CD4-positive, alpha-beta memory T cell (primary cell): ENCODE data around the gene CLIP2. TPM values are rescaled to one million over a fixed set of nuclear protein-coding genes. Genes with fewer than 3 reads are reported as not detected.

Experiments used
- CTCF ChIA-PET: fragments of 350-600 bp; sonication (Branson Sonifier 250); formaldehyde crosslinking; loops from one replicate; lab custom pipeline; 2021; ENCODE audit warnings: inconsistent platforms; ENCODE audit not compliant: partially characterized antibody; lab: Charles Lee
- POLR2A ChIA-PET: fragments of 350-600 bp; sonication (Branson Sonifier 250); formaldehyde crosslinking; loops from one replicate; lab custom pipeline; 2021; ENCODE audit not compliant: partially characterized antibody; lab: Charles Lee
- DNase-seq, 5 donors: peaks; one replicate each; pipeline versions ENCODE4 v3.0.0 to v3.0.0-alpha.2; 2020 to 2022; ENCODE audit warnings: mixed read lengths in 1 of 5
- H3K27ac ChIP-seq: one replicate; pipeline ENCODE4 v1.7.0; 2013; ENCODE audit warnings: low read depth, low read length
- H3K27me3 ChIP-seq: 2 replicates; pipeline ENCODE4 v1.7.0; 2013; ENCODE audit warnings: mild to moderate bottlenecking, low read length, moderate library complexity; ENCODE audit not compliant: insufficient read depth
- H3K36me3 ChIP-seq: 2 replicates; pipeline ENCODE4 v1.7.0; 2013; ENCODE audit warnings: mild to moderate bottlenecking, low read length, moderate library complexity; ENCODE audit not compliant: insufficient read depth
- H3K4me1 ChIP-seq: 2 replicates; pipeline ENCODE4 v1.7.0; 2013; ENCODE audit warnings: mild to moderate bottlenecking, low read length, moderate library complexity; ENCODE audit not compliant: insufficient read depth
- H3K4me3 ChIP-seq, 2 donors: one replicate each; pipeline ENCODE4 v1.7.0; 2013; ENCODE audit warnings: low read length in 2 of 2, mild to moderate bottlenecking in 1 of 2
- H3K9me3 ChIP-seq, 2 donors: one replicate each; pipeline ENCODE4 v1.7.0; 2013; ENCODE audit warnings: low read length in 2 of 2, control low read depth in 1 of 2; ENCODE audit not compliant: control insufficient read depth in 1 of 2
- H3K27ac Mint-ChIP-seq, 7 donors: one replicate each; pipeline ENCODE4 v1.8.0; 2020 to 2021; ENCODE audit warnings: mixed read lengths in 7 of 7, mild to moderate bottlenecking in 6 of 7, inconsistent platforms in 3 of 7, moderate library complexity in 3 of 7
- H3K27me3 Mint-ChIP-seq, 2 donors: one replicate each; pipeline ENCODE4 v1.8.0; 2020 to 2021; ENCODE audit warnings: mixed read lengths in 2 of 2
- H3K36me3 Mint-ChIP-seq, 2 donors: one replicate each; pipeline ENCODE4 v1.8.0; 2020 to 2021; ENCODE audit warnings: mixed read lengths in 2 of 2, inconsistent platforms in 1 of 2, mild to moderate bottlenecking in 1 of 2
- H3K4me1 Mint-ChIP-seq, 4 donors: one replicate each; pipeline ENCODE4 v1.8.0; 2020 to 2021; ENCODE audit warnings: mixed read lengths in 4 of 4, mild to moderate bottlenecking in 1 of 4
- H3K4me3 Mint-ChIP-seq, 8 donors: one replicate each; pipeline ENCODE4 v1.8.0; 2020 to 2021; ENCODE audit warnings: mixed read lengths in 8 of 8, mild to moderate bottlenecking in 7 of 8, moderate library complexity in 6 of 8, inconsistent platforms in 3 of 8
- H3K9me3 Mint-ChIP-seq, 8 donors: one replicate each; pipeline ENCODE4 v1.8.0; 2020 to 2021; ENCODE audit warnings: mixed read lengths in 8 of 8, mild to moderate bottlenecking in 5 of 8, inconsistent platforms in 3 of 8, moderate library complexity in 1 of 8
- intact Hi-C: fragments of 100-400 bp; cut with micrococcal nuclease; formaldehyde crosslinking; loops from one replicate; pipeline ENCODE4 v1.15.1; 2023
- polyA plus RNA-seq, 2 donors: library from polyadenylated mRNA; unstranded; fragments of 300-500 nt; fragmentation: Illumina TruSeq; gene quantifications; one replicate each; pipeline ENCODE4 v1.2.3, GENCODE V29; 2021
- total RNA-seq, 2 experiments: library from RNA; stranded (reverse); gene quantifications; one replicate each; pipeline ENCODE4 v1.2.3, GENCODE V29; 2021

The CLIP2 gene
- total and polyA plus RNA-seq, 4 experiments from 2014 or later = 0.15 to 5.7 (median 1.7) TPM

- CTCF ChIA-PET = interaction anchor here (0.9 kb wide), 1 partner anchor 17 kb away, joined by 3 read pairs; no protein-coding TSS in a partner anchor
These were observed 17.5 kb upstream of the CLIP2 start for GRCh38 chr7:74271742-74272141.

GRCh38 chr7:74272305-74273038 lies 16.7 kb upstream of the CLIP2 start:
- peak overlapping the region in 2 of 7 donors; percentile 24 to 57 for H3K27ac Mint-ChIP-seq
- intact Hi-C loops = no loop called here
- no peaks in the 10 kb centered on the region for H3K36me3 ChIP-seq
- H3K9me3 ChIP-seq = no peaks in the 10 kb centered on the region
- H3K27me3 ChIP-seq = no peaks in the 10 kb centered on the region
- no peaks in the 10 kb centered on the region for H3K36me3 Mint-ChIP-seq
- H3K9me3 Mint-ChIP-seq = no peaks in the 10 kb centered on the region
- H3K4me1 Mint-ChIP-seq = peaks cover 4 to 7% (median 5%) of the 10 kb centered on the region in 4 donors
- H3K4me1 ChIP-seq = no peaks in the 10 kb centered on the region
- peak overlapping the region in 3 of 8 donors; percentile 26 to 68 (median 50) for H3K4me3 Mint-ChIP-seq
- no peak overlapping the region for H3K4me3 ChIP-seq
- CTCF ChIA-PET = interaction anchor here (0.9 kb wide), 1 partner anchor 16 kb away, joined by 3 read pairs; no protein-coding TSS in a partner anchor
- POLR2A ChIA-PET = no interaction called here
- peaks cover 0 to 9% of the 10 kb centered on the region in 2 donors for H3K27me3 Mint-ChIP-seq
- DNase-seq = no peak
- no peak overlapping the region for H3K27ac ChIP-seq

More at GRCh38 chr7:74271742-74272141, 17.5 kb upstream of the CLIP2 start:
- Mint-ChIP-seq H3K27me3 (peaks cover 0 to 9% of the 10 kb centered on the region in 2 donors), H3K9me3 (no peaks in the 10 kb centered on the region), H3K4me3 (peak overlapping the region in 1 of 8 donors; percentile 28), H3K4me1 (peaks cover 4 to 7% (median 5%) of the 10 kb centered on the region in 4 donors), H3K27ac (peak overlapping the region in 3 of 7 donors; percentile 53 to 74 (median 65)), H3K36me3 (no peaks in the 10 kb centered on the region)
- no peaks in the 10 kb centered on the region for H3K4me1 ChIP-seq
- no peaks in the 10 kb centered on the region for H3K36me3 ChIP-seq
- no peaks in the 10 kb centered on the region for H3K9me3 ChIP-seq
- DNase-seq = no peak
- POLR2A ChIA-PET = no interaction called here
- intact Hi-C loops = no loop called here
- no peak overlapping the region for H3K27ac ChIP-seq
- no peak overlapping the region for H3K4me3 ChIP-seq
- no peaks in the 10 kb centered on the region for H3K27me3 ChIP-seq

GRCh38 chr7:74275401-74275881 lies 13.8 kb upstream of the CLIP2 start:
- no peaks in the 10 kb centered on the region for H3K36me3 Mint-ChIP-seq
- H3K27ac Mint-ChIP-seq = no peak overlapping the region
- no peak for DNase-seq
- H3K27me3 ChIP-seq = no peaks in the 10 kb centered on the region
- CTCF ChIA-PET = interaction anchor here (1.5 to 1.7 kb wide), 2 partner anchors 13 to 126 kb away, joined by 5 to 7 read pairs; partner anchors contain the start of gene CLIP2
- no peak overlapping the region for H3K27ac ChIP-seq
- peaks cover 0 to 7% of the 10 kb centered on the region in 2 donors for H3K27me3 Mint-ChIP-seq
- H3K4me1 ChIP-seq = no peaks in the 10 kb centered on the region
- H3K36me3 ChIP-seq = no peaks in the 10 kb centered on the region
- peaks cover 0 to 6% (median 5%) of the 10 kb centered on the region in 4 donors for H3K4me1 Mint-ChIP-seq
- H3K9me3 ChIP-seq = no peaks in the 10 kb centered on the region
- intact Hi-C loops = no loop called here
- H3K9me3 Mint-ChIP-seq = no peaks in the 10 kb centered on the region
- no peak overlapping the region for H3K4me3 Mint-ChIP-seq
- POLR2A ChIA-PET = no interaction called here
- no peak overlapping the region for H3K4me3 ChIP-seq

GRCh38 chr7:74277636-74278035 lies 11.6 kb upstream of the CLIP2 start:
- Histone ChIP-seq H3K36me3 (no peaks in the 10 kb centered on the region), H3K27ac (no peak overlapping the region), H3K4me1 (no peaks in the 10 kb centered on the region), H3K9me3 (no peaks in the 10 kb centered on the region), H3K4me3 (no peak overlapping the region), H3K27me3 (no peaks in the 10 kb centered on the region)
- Mint-ChIP-seq H3K27me3 (peaks cover 0 to 3% of the 10 kb centered on the region in 2 donors), H3K9me3 (no peaks in the 10 kb centered on the region), H3K27ac (no peak overlapping the region), H3K4me3 (no peak overlapping the region), H3K4me1 (peaks cover 0 to 1% (median 0%) of the 10 kb centered on the region in 4 donors), H3K36me3 (no peaks in the 10 kb centered on the region)
- DNase-seq = no peak
- ChIA-PET CTCF (no interaction called here), POLR2A (no interaction called here)
- intact Hi-C loops = no loop called here

- no peak for DNase-seq
- H3K27ac Mint-ChIP-seq = no peak overlapping the region
- Histone ChIP-seq H3K9me3 (no peaks in the 10 kb centered on the region), H3K27ac (no peak overlapping the region), H3K4me3 (no peak overlapping the region), H3K4me1 (no peaks in the 10 kb centered on the region), H3K36me3 (no peaks in the 10 kb centered on the region), H3K27me3 (no peaks in the 10 kb centered on the region)
- intact Hi-C loops = no loop called here
- peaks cover 0 to 1% (median 0%) of the 10 kb centered on the region in 4 donors for H3K4me1 Mint-ChIP-seq
- CTCF ChIA-PET = no interaction called here
- H3K4me3 Mint-ChIP-seq = no peak overlapping the region
- peaks cover 0 to 4% of the 10 kb centered on the region in 2 donors for H3K36me3 Mint-ChIP-seq
- POLR2A ChIA-PET = no interaction called here
- no peaks in the 10 kb centered on the region for H3K9me3 Mint-ChIP-seq
- H3K27me3 Mint-ChIP-seq = peaks cover 2 to 8% of the 10 kb centered on the region in 2 donors
These were observed 8.2 kb upstream of the CLIP2 start for GRCh38 chr7:74280985-74281384.

- H3K4me3 ChIP-seq = no peak overlapping the region
- H3K4me1 ChIP-seq = peaks cover 2% of the 10 kb centered on the region
- ChIA-PET POLR2A (no interaction called here), CTCF (no interaction called here)
- no peak overlapping the region for H3K27ac ChIP-seq
- no peaks in the 10 kb centered on the region for H3K36me3 ChIP-seq
- no peak overlapping the region for H3K4me3 Mint-ChIP-seq
- no peaks in the 10 kb centered on the region for H3K9me3 Mint-ChIP-seq
- DNase-seq = no peak
- H3K9me3 ChIP-seq = no peaks in the 10 kb centered on the region
- peaks cover 0 to 2% (median 1%) of the 10 kb centered on the region in 4 donors for H3K4me1 Mint-ChIP-seq
- intact Hi-C loops = no loop called here
- H3K27me3 ChIP-seq = no peaks in the 10 kb centered on the region
- peaks cover 2 to 8% of the 10 kb centered on the region in 2 donors for H3K27me3 Mint-ChIP-seq
- H3K36me3 Mint-ChIP-seq = peaks cover 0 to 4% of the 10 kb centered on the region in 2 donors
- H3K27ac Mint-ChIP-seq = no peak overlapping the region
These were observed 6.3 kb upstream of the CLIP2 start for GRCh38 chr7:74282748-74283459.
